Coronary artery (tissue), 2 donors: ENCODE measurements around the gene DPP4.

Experiments used
- DNase-seq: peaks from one replicate; pipeline ENCODE4 v3.0.0-alpha.2; 2017; ENCODE audit warnings: low spot score
- H3K27ac ChIP-seq, 2 donors: fragments of 200-600 bp; sonication (generic); one replicate each; pipeline ENCODE4 v1.5.1; 2016 to 2019
- H3K4me3 ChIP-seq: fragments of 200-600 bp; sonication (generic); 2 replicates; pipeline ENCODE4 v1.5.1; 2016; ENCODE audit warnings: mild to moderate bottlenecking, moderate library complexity
- TF ChIP-seq, protein P1 (sequence below): fragments of 200-600 bp; sonication (generic); IDR thresholded peaks from one replicate; pipeline ENCODE4 v1.5.1; 2019; ENCODE audit warnings: antibody characterized with exemption

DPP4 gene

DNA sequence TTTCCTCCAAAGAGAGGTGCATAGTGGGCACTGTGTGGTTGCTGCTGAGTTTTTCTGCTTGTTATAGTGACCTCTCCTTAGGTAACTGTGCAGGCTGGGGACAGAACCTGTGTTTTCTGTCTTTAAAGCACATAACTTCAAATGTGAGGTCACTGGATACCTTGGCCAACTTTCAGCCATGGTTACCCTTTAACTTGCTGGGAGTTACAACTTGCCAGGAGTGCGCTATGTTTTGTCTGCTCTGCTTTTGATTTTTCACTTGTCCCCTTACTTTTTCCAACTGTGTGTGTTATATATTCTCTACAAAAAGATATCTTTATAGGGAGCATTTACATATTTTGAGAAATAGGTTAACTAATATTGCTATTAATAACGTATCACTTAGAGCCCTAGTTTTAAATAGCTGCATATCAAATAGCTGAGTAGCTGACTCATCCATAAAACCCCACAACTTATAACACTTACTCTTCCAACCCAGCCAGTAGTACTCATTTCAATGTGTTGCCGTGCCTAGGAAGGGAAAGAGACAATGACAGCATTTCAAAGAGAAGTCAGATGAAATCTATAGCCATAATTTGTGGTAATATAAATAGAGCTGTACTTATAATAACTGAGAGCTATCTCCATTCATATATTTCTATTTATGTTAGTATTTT lies 51.6 kb downstream of the DPP4 start:
- H3K27ac ChIP-seq, result no peak overlapping the region

DNA sequence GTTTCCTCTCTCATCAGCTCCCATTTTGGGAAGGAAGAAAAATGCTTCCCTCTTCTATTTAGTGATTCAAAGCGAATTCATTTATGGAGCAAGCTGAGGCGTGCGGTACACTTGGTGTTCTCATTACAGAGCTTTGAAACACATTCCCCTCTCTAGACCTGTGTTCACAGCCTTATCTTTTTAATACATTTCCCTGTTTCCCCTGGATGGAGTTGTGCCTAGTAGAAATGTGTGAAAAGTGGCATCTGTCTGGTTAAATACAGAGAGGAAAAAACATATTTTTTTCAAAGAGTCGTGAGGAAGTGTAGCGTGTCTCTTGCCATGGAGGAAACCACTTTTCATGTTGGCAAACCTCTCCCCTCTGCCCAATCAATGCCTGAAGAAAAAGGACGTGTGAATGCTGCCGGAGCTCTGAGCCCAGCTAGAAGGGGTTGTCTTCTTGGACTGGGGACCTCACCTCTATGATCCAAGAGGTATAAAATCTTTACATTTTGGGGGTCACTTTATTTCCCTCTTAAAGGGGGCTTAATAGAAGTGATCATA lies 52.4 kb downstream of the DPP4 start:
- Histone ChIP-seq H3K27ac (no peak overlapping the region), H3K4me3 (no peak overlapping the region)
- DNase-seq, result no peak
- TF ChIP-seq, protein P1, sequence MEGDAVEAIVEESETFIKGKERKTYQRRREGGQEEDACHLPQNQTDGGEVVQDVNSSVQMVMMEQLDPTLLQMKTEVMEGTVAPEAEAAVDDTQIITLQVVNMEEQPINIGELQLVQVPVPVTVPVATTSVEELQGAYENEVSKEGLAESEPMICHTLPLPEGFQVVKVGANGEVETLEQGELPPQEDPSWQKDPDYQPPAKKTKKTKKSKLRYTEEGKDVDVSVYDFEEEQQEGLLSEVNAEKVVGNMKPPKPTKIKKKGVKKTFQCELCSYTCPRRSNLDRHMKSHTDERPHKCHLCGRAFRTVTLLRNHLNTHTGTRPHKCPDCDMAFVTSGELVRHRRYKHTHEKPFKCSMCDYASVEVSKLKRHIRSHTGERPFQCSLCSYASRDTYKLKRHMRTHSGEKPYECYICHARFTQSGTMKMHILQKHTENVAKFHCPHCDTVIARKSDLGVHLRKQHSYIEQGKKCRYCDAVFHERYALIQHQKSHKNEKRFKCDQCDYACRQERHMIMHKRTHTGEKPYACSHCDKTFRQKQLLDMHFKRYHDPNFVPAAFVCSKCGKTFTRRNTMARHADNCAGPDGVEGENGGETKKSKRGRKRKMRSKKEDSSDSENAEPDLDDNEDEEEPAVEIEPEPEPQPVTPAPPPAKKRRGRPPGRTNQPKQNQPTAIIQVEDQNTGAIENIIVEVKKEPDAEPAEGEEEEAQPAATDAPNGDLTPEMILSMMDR, result no peak

More for the DNA sequence above, 51.6 kb downstream of the DPP4 start:
- TF ChIP-seq, protein P1, result no peak
- no peak overlapping the region for H3K4me3 ChIP-seq
- DNase-seq, result no peak

DNA sequence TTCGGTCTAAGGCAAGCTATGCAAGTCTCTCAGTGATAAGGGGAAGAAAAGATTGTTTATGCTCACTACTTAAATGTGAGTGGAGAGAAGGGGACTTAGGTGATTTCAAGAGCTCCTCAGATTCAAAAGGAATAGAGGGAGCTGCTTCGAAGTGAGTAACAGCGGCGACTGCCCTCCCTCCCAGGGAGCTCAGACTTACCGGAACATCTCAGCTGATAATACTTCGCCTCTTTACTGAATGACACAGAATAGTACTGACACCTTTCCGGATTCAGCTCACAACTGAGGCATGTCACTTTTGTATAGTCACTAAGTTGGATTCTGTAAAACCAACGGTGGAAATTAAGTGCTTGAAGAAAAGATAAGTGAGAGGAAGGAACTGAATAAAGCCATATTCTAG lies 55.5 kb downstream of the DPP4 start:
- no peak overlapping the region for H3K27ac ChIP-seq
- no peak for DNase-seq
- no peak overlapping the region for H3K4me3 ChIP-seq
- TF ChIP-seq, protein P1, result no peak

DNA sequence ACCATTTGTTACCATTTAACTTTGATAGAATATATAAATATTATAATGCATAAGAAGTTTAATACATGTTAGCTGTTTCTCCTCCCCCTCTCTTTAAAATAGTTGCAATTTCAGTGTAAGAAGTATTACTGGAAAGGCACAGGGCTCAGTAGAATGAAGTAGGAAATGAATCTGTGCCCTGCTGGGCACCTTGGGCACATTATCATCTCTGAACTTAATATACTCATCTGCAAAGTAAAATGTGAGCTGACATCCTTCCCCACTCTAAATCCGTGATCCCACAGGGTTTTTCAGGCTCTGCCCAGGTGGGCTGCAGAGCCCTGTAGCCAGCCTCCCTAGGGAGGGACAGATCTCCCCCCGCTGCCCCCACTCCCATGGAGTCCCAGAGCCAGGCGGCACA lies 56.8 kb downstream of the DPP4 start:
- TF ChIP-seq, protein P1, result no peak
- H3K4me3 ChIP-seq, result no peak overlapping the region
- H3K27ac ChIP-seq, result no peak overlapping the region
- no peak for DNase-seq

DNA sequence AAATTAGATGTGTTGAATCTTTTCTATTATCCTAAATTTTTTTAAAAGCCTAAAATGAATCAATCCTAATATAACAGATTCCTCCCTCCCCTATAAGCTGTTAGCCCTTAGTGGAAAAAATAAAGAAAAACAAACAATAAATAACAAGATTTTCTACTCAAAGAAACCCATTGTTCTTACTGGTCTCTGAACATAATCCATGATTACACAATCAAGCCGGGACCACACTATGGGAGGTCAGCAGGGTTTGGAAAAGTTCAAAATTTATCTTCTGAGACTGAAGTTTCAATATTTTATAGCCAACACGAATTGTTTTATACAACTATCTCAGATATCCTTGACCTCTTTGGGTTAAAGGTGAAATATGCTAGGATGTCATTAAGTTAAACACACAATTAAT lies 57.9 kb downstream of the DPP4 start:
- TF ChIP-seq, protein P1, result no peak
- no peak for DNase-seq
- H3K27ac ChIP-seq, result no peak overlapping the region
- no peak overlapping the region for H3K4me3 ChIP-seq

DNA sequence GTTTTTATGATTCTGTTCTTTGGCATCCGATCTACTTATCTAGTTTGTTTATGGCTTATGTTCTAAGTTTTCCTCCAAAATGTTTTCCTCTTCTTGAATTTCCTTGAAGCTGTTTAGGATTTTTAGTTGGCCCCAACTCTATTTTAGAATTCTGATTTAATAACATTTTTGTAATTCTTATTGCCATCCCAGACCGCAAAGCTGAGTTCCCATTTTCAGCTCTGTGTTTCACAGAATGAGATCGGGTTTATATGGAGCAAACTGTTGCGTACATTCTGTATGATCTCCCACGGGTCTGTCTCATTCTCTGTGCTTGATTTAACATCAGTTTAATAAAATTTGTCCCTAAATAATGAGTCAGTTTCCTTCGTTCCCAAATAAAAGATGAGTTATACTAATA lies 59.3 kb downstream of the DPP4 start:
- DNase-seq, result no peak
- TF ChIP-seq, protein P1, result no peak
- H3K4me3 ChIP-seq, result no peak overlapping the region
- H3K27ac ChIP-seq, result no peak overlapping the region
